T-helper 17 cell (primary cell): Measurements from ENCODE around the gene HELZ2. TPM values are rescaled to one million over a fixed set of nuclear protein-coding genes. Genes with fewer than 3 reads are reported as not detected.

ENCODE experiments used
- ATAC-seq: fragments of 150-1000 bp; cut with Tn5 transposase; 2 replicates; pipeline ENCODE4 v1.10.0; 2021; ENCODE audit warnings: mild to moderate bottlenecking, moderate library complexity
- DNase-seq, 3 donors: peaks; one replicate each; pipeline versions ENCODE4 v3.0.0 to v3.0.0-alpha.2; 2020 to 2021
- H3K9me3 ChIP-seq: one replicate; pipeline ENCODE4 v1.7.0; 2013; ENCODE audit warnings: low read length, mild to moderate bottlenecking; ENCODE audit not compliant: control insufficient read depth, poor library complexity, severe bottlenecking
- H3K27ac Mint-ChIP-seq: one replicate; pipeline ENCODE4 v1.8.0; 2022; ENCODE audit warnings: mild to moderate bottlenecking, moderate library complexity, mixed read lengths
- H3K27me3 Mint-ChIP-seq: one replicate; pipeline ENCODE4 v1.8.0; 2022; ENCODE audit warnings: mixed read lengths
- H3K36me3 Mint-ChIP-seq: one replicate; pipeline ENCODE4 v1.8.0; 2022; ENCODE audit warnings: low read depth, mixed read lengths
- H3K4me1 Mint-ChIP-seq: one replicate; pipeline ENCODE4 v1.8.0; 2022; ENCODE audit warnings: mild to moderate bottlenecking, mixed read lengths
- H3K4me3 Mint-ChIP-seq: one replicate; pipeline ENCODE4 v1.8.0; 2022; ENCODE audit warnings: mild to moderate bottlenecking, moderate library complexity, mixed read lengths
- total RNA-seq, 4 donors: library from RNA in 2 of 4; stranded (reverse) in 2 of 4; gene quantifications; one replicate each; pipeline ENCODE4 v1.2.3 and lab custom pipeline; 2022 to 2026

Gene HELZ2
- total RNA-seq, 2 donors from 2014 or later = 48.0 to 54.8 TPM

- Mint-ChIP-seq H3K27ac (no peak overlapping the region), H3K4me3 (peak overlapping the region; percentile 89), H3K36me3 (no peaks in the 10 kb centered on the region), H3K27me3 (no peaks in the 10 kb centered on the region), H3K4me1 (peaks cover 15% of the 10 kb centered on the region)
- no peak for DNase-seq
- no peak for ATAC-seq
- no peaks in the 10 kb centered on the region for H3K9me3 ChIP-seq
These were observed 4.8 kb downstream of the HELZ2 start for GRCh38 chr20:63568986-63569949.

GRCh38 chr20:63568170-63568981, 5.7 kb downstream of the HELZ2 start:
- H3K9me3 ChIP-seq = no peaks in the 10 kb centered on the region
- Mint-ChIP-seq H3K27me3 (no peaks in the 10 kb centered on the region), H3K4me1 (peaks cover 15% of the 10 kb centered on the region), H3K36me3 (no peaks in the 10 kb centered on the region), H3K27ac (no peak overlapping the region), H3K4me3 (peak overlapping the region; percentile 89)
- ATAC-seq = no peak
- DNase-seq = no peak

- ATAC-seq = peak; percentile 72
These were observed 6.5 kb downstream of the HELZ2 start for GRCh38 chr20:63567386-63568169.

GRCh38 chr20:63567136-63567385, 7.0 kb downstream of the HELZ2 start:
- peak; percentile 12 for ATAC-seq
- H3K36me3 Mint-ChIP-seq = no peaks in the 10 kb centered on the region
- H3K9me3 ChIP-seq = no peaks in the 10 kb centered on the region
- no peaks in the 10 kb centered on the region for H3K27me3 Mint-ChIP-seq
- DNase-seq = no peak
- H3K4me3 Mint-ChIP-seq = peak overlapping the region; percentile 89
- H3K27ac Mint-ChIP-seq = no peak overlapping the region
- peaks cover 15% of the 10 kb centered on the region for H3K4me1 Mint-ChIP-seq

More at GRCh38 chr20:63567386-63568169, 6.5 kb downstream of the HELZ2 start:
- H3K27me3 Mint-ChIP-seq = no peaks in the 10 kb centered on the region
- H3K9me3 ChIP-seq = no peaks in the 10 kb centered on the region
- H3K4me3 Mint-ChIP-seq = peak overlapping the region; percentile 89
- no peak overlapping the region for H3K27ac Mint-ChIP-seq
- peak in 2 of 3 donors; percentile 23 to 28 for DNase-seq
- no peaks in the 10 kb centered on the region for H3K36me3 Mint-ChIP-seq
- H3K4me1 Mint-ChIP-seq = peaks cover 15% of the 10 kb centered on the region

GRCh38 chr20:63566395-63567135, 7.5 kb downstream of the HELZ2 start:
- H3K9me3 ChIP-seq = no peaks in the 10 kb centered on the region
- Mint-ChIP-seq H3K27ac (no peak overlapping the region), H3K36me3 (no peaks in the 10 kb centered on the region), H3K27me3 (no peaks in the 10 kb centered on the region), H3K4me1 (peaks cover 15% of the 10 kb centered on the region), H3K4me3 (peak overlapping the region; percentile 89)
- ATAC-seq (no peak), DNase-seq (no peak)

- Mint-ChIP-seq H3K27me3 (no peaks in the 10 kb centered on the region), H3K27ac (no peak overlapping the region), H3K4me1 (peaks cover 15% of the 10 kb centered on the region), H3K4me3 (no peak overlapping the region), H3K36me3 (no peaks in the 10 kb centered on the region)
- DNase-seq (no peak), ATAC-seq (no peak)
- no peaks in the 10 kb centered on the region for H3K9me3 ChIP-seq
These were observed 8.2 kb downstream of the HELZ2 start for GRCh38 chr20:63565699-63566335.

GRCh38 chr20:63565021-63565698, 8.9 kb downstream of the HELZ2 start:
- Mint-ChIP-seq H3K4me3 (no peak overlapping the region), H3K36me3 (peaks cover 2% of the 10 kb centered on the region)

GRCh38 chr20:63564036-63564810, 9.8 kb downstream of the HELZ2 start:
- no peaks in the 10 kb centered on the region for H3K9me3 ChIP-seq
- DNase-seq (no peak), ATAC-seq (no peak)
- Mint-ChIP-seq H3K36me3 (peaks cover 2% of the 10 kb centered on the region), H3K4me3 (no peak overlapping the region), H3K27me3 (no peaks in the 10 kb centered on the region), H3K27ac (no peak overlapping the region), H3K4me1 (peaks cover 12% of the 10 kb centered on the region)

More at GRCh38 chr20:63565021-63565698, 8.9 kb downstream of the HELZ2 start:
- DNase-seq (no peak), ATAC-seq (no peak)
- Mint-ChIP-seq H3K4me1 (peaks cover 15% of the 10 kb centered on the region), H3K27me3 (no peaks in the 10 kb centered on the region), H3K27ac (no peak overlapping the region)
- H3K9me3 ChIP-seq = no peaks in the 10 kb centered on the region

- ATAC-seq (no peak), DNase-seq (no peak)
- no peak overlapping the region for H3K4me3 Mint-ChIP-seq
- H3K36me3 Mint-ChIP-seq = peaks cover 4% of the 10 kb centered on the region
- H3K27ac Mint-ChIP-seq = no peak overlapping the region
- peaks cover 11% of the 10 kb centered on the region for H3K4me1 Mint-ChIP-seq
- H3K9me3 ChIP-seq = no peaks in the 10 kb centered on the region
- H3K27me3 Mint-ChIP-seq = no peaks in the 10 kb centered on the region
These were observed 10.7 kb downstream of the HELZ2 start for GRCh38 chr20:63563225-63563935.

- H3K27ac Mint-ChIP-seq = no peak overlapping the region
- H3K4me1 Mint-ChIP-seq = peaks cover 7% of the 10 kb centered on the region
- H3K4me3 Mint-ChIP-seq = no peak overlapping the region
- H3K9me3 ChIP-seq = no peaks in the 10 kb centered on the region
- H3K36me3 Mint-ChIP-seq = peaks cover 4% of the 10 kb centered on the region
- ATAC-seq (no peak), DNase-seq (no peak)
- no peaks in the 10 kb centered on the region for H3K27me3 Mint-ChIP-seq
These were observed 11.4 kb downstream of the HELZ2 start for GRCh38 chr20:63562461-63563224.
